Cerebellar cortex (tissue), 1 donor: ENCODE measurements around the gene AMN1.
"Not testable (repeated sequence)": the region's sequence is repeated elsewhere in the genome, so short reads cannot be mapped to it uniquely, and the experiment has no call there.

Experiments used
- DNase-seq: peaks from one replicate; pipeline ENCODE4 v3.0.0-alpha.2; 2015; ENCODE audit warnings: low spot score

The AMN1 gene

GRCh38 chr12:31728917-31729640 lies at the start of gene AMN1:
Gene AMN1, minus strand, starts transcription at chr12:31729021. Its CDS starts 13 bp downstream, at chr12:31729008.
- DNase-seq, result peak; percentile 99

GRCh38 chr12:31773867-31774266 lies 45.0 kb upstream of the AMN1 start:
- no peak for DNase-seq

GRCh38 chr12:31773223-31773750 lies 44.5 kb upstream of the AMN1 start:
- no peak for DNase-seq

GRCh38 chr12:31772685-31773222 lies 43.9 kb upstream of the AMN1 start:
- no peak for DNase-seq

- DNase-seq, result no peak
These were observed 43.4 kb upstream of the AMN1 start for GRCh38 chr12:31772186-31772585.

- no peak for DNase-seq
These were observed 39.2 kb upstream of the AMN1 start for GRCh38 chr12:31768046-31768445.

GRCh38 chr12:31765931-31766330 lies 37.1 kb upstream of the AMN1 start:
- no peak for DNase-seq

- DNase-seq, result no peak
These were observed 31.0 kb upstream of the AMN1 start for GRCh38 chr12:31759632-31760459.

- not testable (repeated sequence) for DNase-seq
These were observed 29.5 kb upstream of the AMN1 start for GRCh38 chr12:31758297-31758696.

- no peak for DNase-seq
These were observed 28.2 kb upstream of the AMN1 start for GRCh38 chr12:31756977-31757420.

GRCh38 chr12:31752450-31752849 lies 23.6 kb upstream of the AMN1 start:
- DNase-seq, result no peak

- DNase-seq, result no peak
These were observed 22.3 kb upstream of the AMN1 start for GRCh38 chr12:31751085-31751484.

GRCh38 chr12:31750747-31751039 lies 21.9 kb upstream of the AMN1 start:
- no peak for DNase-seq

- DNase-seq, result no peak
These were observed 20.3 kb upstream of the AMN1 start for GRCh38 chr12:31749024-31749704.

GRCh38 chr12:31745242-31745641 lies 16.4 kb upstream of the AMN1 start:
- DNase-seq, result no peak

- not testable (repeated sequence) for DNase-seq
These were observed 15.5 kb upstream of the AMN1 start for GRCh38 chr12:31744363-31744762.

GRCh38 chr12:31742891-31743290 lies 14.1 kb upstream of the AMN1 start:
- no peak for DNase-seq

GRCh38 chr12:31740628-31741027 lies 11.8 kb upstream of the AMN1 start:
- no peak for DNase-seq

GRCh38 chr12:31737763-31738162 lies 8.9 kb upstream of the AMN1 start:
- DNase-seq, result no peak

- DNase-seq, result no peak
These were observed 8.5 kb upstream of the AMN1 start for GRCh38 chr12:31737345-31737744.

- DNase-seq, result no peak
These were observed 7.7 kb upstream of the AMN1 start for GRCh38 chr12:31736472-31736871.
